ENCODE results near the gene KIF26A. TPM values are rescaled to one million over a fixed set of nuclear protein-coding genes. Genes with fewer than 3 reads are reported as not detected.

KIF26A gene
- total RNA-seq, 1 donor from 2014 or later, result 4.4 TPM

- H3K9me3 ChIP-seq, result no peaks in the 10 kb centered on the region
- DNase-seq (no peak), ATAC-seq (no peak)
- no peaks in the 10 kb centered on the region for H3K36me3 ChIP-seq
- TF ChIP-seq CTCF (IDR thresholded peaks at IDR 0.05), result no peak
- intact Hi-C loops (cut with DNase I), result no loop called here
- no peaks in the 10 kb centered on the region for H3K27me3 ChIP-seq (ENCODE audit: low read depth)
- no peaks in the 10 kb centered on the region for H3K4me1 ChIP-seq
- no peak overlapping the region for H3K4me3 ChIP-seq
- H3K27ac ChIP-seq, result no peak overlapping the region
These were observed 55.6 kb downstream of the KIF26A start for GRCh38 chr14:104194016-104194415.

- no peak for TF ChIP-seq CTCF (IDR thresholded peaks at IDR 0.05)
- intact Hi-C loops (cut with DNase I), result no loop called here
- Histone ChIP-seq H3K9me3 (no peaks in the 10 kb centered on the region), H3K27me3 (ENCODE audit: low read depth) (no peaks in the 10 kb centered on the region), H3K36me3 (no peaks in the 10 kb centered on the region), H3K27ac (no peak overlapping the region), H3K4me3 (no peak overlapping the region), H3K4me1 (no peaks in the 10 kb centered on the region)
- no peak for DNase-seq
- no peak for ATAC-seq
These were observed 56.3 kb downstream of the KIF26A start for GRCh38 chr14:104194716-104195115.

GRCh38 chr14:104195361-104195760 is 57.0 kb downstream of the KIF26A start:
- no peak overlapping the region for H3K4me3 ChIP-seq
- H3K9me3 ChIP-seq, result no peaks in the 10 kb centered on the region
- no peaks in the 10 kb centered on the region for H3K4me1 ChIP-seq
- intact Hi-C loops (cut with DNase I), result no loop called here
- no peaks in the 10 kb centered on the region for H3K36me3 ChIP-seq
- no peaks in the 10 kb centered on the region for H3K27me3 ChIP-seq (ENCODE audit: low read depth)
- TF ChIP-seq CTCF (IDR thresholded peaks at IDR 0.05), result no peak
- ATAC-seq, result no peak
- H3K27ac ChIP-seq, result no peak overlapping the region
- no peak for DNase-seq

GRCh38 chr14:104195878-104196277 is 57.5 kb downstream of the KIF26A start:
- DNase-seq, result no peak
- intact Hi-C loops (cut with DNase I), result no loop called here
- H3K36me3 ChIP-seq, result no peaks in the 10 kb centered on the region
- H3K27ac ChIP-seq, result no peak overlapping the region
- no peaks in the 10 kb centered on the region for H3K9me3 ChIP-seq
- ATAC-seq, result no peak
- no peaks in the 10 kb centered on the region for H3K4me1 ChIP-seq
- H3K4me3 ChIP-seq, result no peak overlapping the region
- no peak for TF ChIP-seq CTCF (IDR thresholded peaks at IDR 0.05)
- no peaks in the 10 kb centered on the region for H3K27me3 ChIP-seq (ENCODE audit: low read depth)

GRCh38 chr14:104196461-104197140 is 58.2 kb downstream of the KIF26A start:
- no peak for TF ChIP-seq CTCF (IDR thresholded peaks at IDR 0.05)
- DNase-seq (no peak), ATAC-seq (no peak)
- Histone ChIP-seq H3K36me3 (no peaks in the 10 kb centered on the region), H3K27ac (no peak overlapping the region), H3K27me3 (ENCODE audit: low read depth) (peaks cover 4% of the 10 kb centered on the region), H3K9me3 (no peaks in the 10 kb centered on the region), H3K4me1 (no peaks in the 10 kb centered on the region), H3K4me3 (no peak overlapping the region)
- intact Hi-C loops (cut with DNase I), result no loop called here

Data from lower lobe of right lung (tissue), 2 donors.